ENCODE measurements around the gene LPCAT2. TPM values are rescaled to one million over a fixed set of nuclear protein-coding genes. Genes with fewer than 3 reads are reported as not detected.

The LPCAT2 gene
- total and polyA plus RNA-seq, 8 donors = 1.4 to 36.2 (median 6.6) TPM; not detected in 1

GRCh38 chr16:55482056-55482455 is 26.8 kb upstream of the LPCAT2 start:
- WGBS, 5 donors = 58 to 72% (median 63%) methylated on average over 2 of the region's 2 CpGs
- TF ChIP-seq, protein P1, sequence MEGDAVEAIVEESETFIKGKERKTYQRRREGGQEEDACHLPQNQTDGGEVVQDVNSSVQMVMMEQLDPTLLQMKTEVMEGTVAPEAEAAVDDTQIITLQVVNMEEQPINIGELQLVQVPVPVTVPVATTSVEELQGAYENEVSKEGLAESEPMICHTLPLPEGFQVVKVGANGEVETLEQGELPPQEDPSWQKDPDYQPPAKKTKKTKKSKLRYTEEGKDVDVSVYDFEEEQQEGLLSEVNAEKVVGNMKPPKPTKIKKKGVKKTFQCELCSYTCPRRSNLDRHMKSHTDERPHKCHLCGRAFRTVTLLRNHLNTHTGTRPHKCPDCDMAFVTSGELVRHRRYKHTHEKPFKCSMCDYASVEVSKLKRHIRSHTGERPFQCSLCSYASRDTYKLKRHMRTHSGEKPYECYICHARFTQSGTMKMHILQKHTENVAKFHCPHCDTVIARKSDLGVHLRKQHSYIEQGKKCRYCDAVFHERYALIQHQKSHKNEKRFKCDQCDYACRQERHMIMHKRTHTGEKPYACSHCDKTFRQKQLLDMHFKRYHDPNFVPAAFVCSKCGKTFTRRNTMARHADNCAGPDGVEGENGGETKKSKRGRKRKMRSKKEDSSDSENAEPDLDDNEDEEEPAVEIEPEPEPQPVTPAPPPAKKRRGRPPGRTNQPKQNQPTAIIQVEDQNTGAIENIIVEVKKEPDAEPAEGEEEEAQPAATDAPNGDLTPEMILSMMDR (IDR thresholded peaks at IDR 0.05) = no peak
- TF ChIP-seq POLR2AphosphoS5 (IDR thresholded peaks at IDR 0.05) = no peak
- no peak for TF ChIP-seq EP300 (IDR thresholded peaks at IDR 0.05)
- TF ChIP-seq POLR2A (IDR thresholded peaks at IDR 0.05) = no peak
- Histone ChIP-seq H3K9me3 (no peaks in the 10 kb centered on the region), H3K36me3 (peaks cover 0 to 25% (median 15%) of the 10 kb centered on the region in 4 donors), H3K27me3 (peaks cover 3 to 40% (median 19%) of the 10 kb centered on the region in 3 donors), H3K4me1 (peaks cover 11 to 33% (median 19%) of the 10 kb centered on the region in 4 donors), H3K27ac (peak overlapping the region in 2 of 5 donors; percentile 16 to 86), H3K4me3 (peak overlapping the region in 3 of 4 donors; percentile 5 to 58 (median 48))
- intact Hi-C loops (cut with DNase I; ENCODE audit: low total_unique reads) = no loop called here
- no peak for DNase-seq

GRCh38 chr16:55487048-55487803 is 21.6 kb upstream of the LPCAT2 start:
- no peak overlapping the region for H3K4me3 ChIP-seq
- no peaks in the 10 kb centered on the region for H3K9me3 ChIP-seq
- peaks cover 0 to 48% (median 34%) of the 10 kb centered on the region in 4 donors for H3K36me3 ChIP-seq
- no peaks in the 10 kb centered on the region for H3K27me3 ChIP-seq
- intact Hi-C loops (cut with DNase I; ENCODE audit: low total_unique reads) = no loop called here
- TF ChIP-seq POLR2A (IDR thresholded peaks at IDR 0.05) (no peak), POLR2AphosphoS5 (IDR thresholded peaks at IDR 0.05) (peak in 2 of 3 donors; percentile 23 to 40), EP300 (IDR thresholded peaks at IDR 0.05) (no peak)
- peaks cover 0 to 4% (median 2%) of the 10 kb centered on the region in 4 donors for H3K4me1 ChIP-seq
- DNase-seq = peak in 1 of 2 donors; percentile 42
- WGBS, 5 donors = 70 to 77% (median 73%) methylated on average over 13 of the region's 13 CpGs
- H3K27ac ChIP-seq = peak overlapping the region; percentile 37 to 81 (median 44)

DNA sequence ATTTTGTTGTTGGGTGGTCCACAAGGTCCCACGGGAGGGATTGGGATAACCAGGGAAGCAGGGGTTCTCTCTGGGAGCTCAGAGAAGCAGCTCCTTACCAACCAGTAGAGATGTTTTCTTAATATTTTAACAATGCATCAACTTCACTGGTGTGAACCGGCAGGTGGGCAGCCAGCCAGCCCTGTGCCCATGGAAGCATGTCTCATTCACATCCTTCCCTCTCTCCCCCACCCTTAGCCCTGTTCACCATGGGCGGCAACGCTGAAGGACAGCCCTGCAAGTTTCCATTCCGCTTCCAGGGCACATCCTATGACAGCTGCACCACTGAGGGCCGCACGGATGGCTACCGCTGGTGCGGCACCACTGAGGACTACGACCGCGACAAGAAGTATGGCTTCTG is 20.6 kb upstream of the LPCAT2 start:
- Histone ChIP-seq H3K36me3 (peaks cover 0 to 48% (median 33%) of the 10 kb centered on the region in 4 donors), H3K9me3 (no peaks in the 10 kb centered on the region), H3K4me3 (no peak overlapping the region), H3K4me1 (peaks cover 0 to 4% (median 2%) of the 10 kb centered on the region in 4 donors), H3K27me3 (no peaks in the 10 kb centered on the region), H3K27ac (peak overlapping the region in 2 of 5 donors; percentile 50 to 81)
- TF ChIP-seq POLR2AphosphoS5 (IDR thresholded peaks at IDR 0.05) (no peak), POLR2A (IDR thresholded peaks at IDR 0.05) (no peak), EP300 (IDR thresholded peaks at IDR 0.05) (no peak)
- TF ChIP-seq, protein P1 (IDR thresholded peaks at IDR 0.05) = no peak
- intact Hi-C loops (cut with DNase I; ENCODE audit: low total_unique reads) = no loop called here
- WGBS, 5 donors = 85 to 92% (median 88%) methylated on average over 12 of the region's 12 CpGs
- DNase-seq = no peak

DNA sequence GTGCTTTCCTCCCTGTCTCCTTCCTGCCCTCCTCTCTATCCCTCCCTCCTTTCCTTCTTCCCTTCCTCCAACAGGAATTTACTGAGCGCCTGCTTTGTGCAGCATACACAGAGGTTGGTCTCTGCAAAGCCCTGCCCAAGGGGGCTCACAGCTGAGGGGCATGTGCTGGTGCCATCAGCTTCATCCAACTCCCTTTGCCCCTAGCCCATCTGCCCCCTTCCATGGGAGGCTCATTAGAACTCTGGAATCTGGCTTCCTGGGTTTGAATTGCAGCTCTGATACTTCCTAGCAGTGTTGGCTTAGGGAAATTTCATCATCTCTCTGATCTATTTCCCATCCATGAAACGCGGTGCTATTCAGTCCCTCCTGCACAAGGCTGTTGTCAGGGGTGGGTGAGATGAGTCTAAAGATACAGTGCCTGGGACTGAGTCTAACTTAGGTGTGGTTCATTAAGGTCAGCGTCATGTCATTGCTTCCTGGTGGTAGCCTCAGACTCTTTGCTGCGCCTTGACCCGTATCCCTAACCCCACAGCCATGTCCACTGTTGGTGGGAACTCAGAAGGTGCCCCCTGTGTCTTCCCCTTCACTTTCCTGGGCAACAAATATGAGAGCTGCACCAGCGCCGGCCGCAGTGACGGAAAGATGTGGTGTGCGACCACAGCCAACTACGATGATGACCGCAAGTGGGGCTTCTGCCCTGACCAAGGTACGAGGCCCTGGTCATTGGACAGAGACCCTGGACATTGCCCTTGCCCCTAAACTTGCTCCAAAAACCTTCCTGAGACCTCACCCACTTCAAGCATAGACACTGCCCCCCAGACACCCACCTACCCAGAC is 19.5 kb upstream of the LPCAT2 start:
- TF ChIP-seq, protein P1 (IDR thresholded peaks at IDR 0.05) = no peak
- TF ChIP-seq POLR2AphosphoS5 (IDR thresholded peaks at IDR 0.05) (no peak), EP300 (IDR thresholded peaks at IDR 0.05) (no peak), POLR2A (IDR thresholded peaks at IDR 0.05) (no peak)
- Histone ChIP-seq H3K36me3 (peaks cover 0 to 43% (median 32%) of the 10 kb centered on the region in 4 donors), H3K4me3 (no peak overlapping the region), H3K4me1 (peaks cover 0 to 7% (median 2%) of the 10 kb centered on the region in 4 donors), H3K27ac (peak overlapping the region in 1 of 5 donors; percentile 50), H3K9me3 (no peaks in the 10 kb centered on the region), H3K27me3 (no peaks in the 10 kb centered on the region)
- intact Hi-C loops (cut with DNase I; ENCODE audit: low total_unique reads) = no loop called here
- no peak for DNase-seq
- 90 to 93% (median 91%) methylated on average over 8 to 14 of the region's 14 CpGs for WGBS, 5 donors
